Chondrocyte (in vitro differentiated cells): ENCODE measurements around the gene GGT5. TPM values are rescaled to one million over a fixed set of nuclear protein-coding genes. Genes with fewer than 3 reads are reported as not detected.

Source experiments
- DNase-seq: peaks from one replicate; pipeline ENCODE4 v3.0.0; 2021; ENCODE audit warnings: mixed read lengths, low spot score
- H3K27ac Mint-ChIP-seq: one replicate; pipeline ENCODE4 v1.8.0; 2021; ENCODE audit warnings: mild to moderate bottlenecking, moderate library complexity, mixed read lengths; ENCODE audit not compliant: unreplicated experiment
- H3K27me3 Mint-ChIP-seq: 2 replicates; pipeline ENCODE4 v1.8.0; 2021; ENCODE audit warnings: low read depth, mixed read lengths
- H3K36me3 Mint-ChIP-seq: 2 replicates; pipeline ENCODE4 v1.8.0; 2021; ENCODE audit warnings: low read depth, mixed read lengths
- H3K4me1 Mint-ChIP-seq: 2 replicates; pipeline ENCODE4 v1.8.0; 2021; ENCODE audit warnings: low read depth, mild to moderate bottlenecking, mixed read lengths
- H3K4me3 Mint-ChIP-seq: one replicate; pipeline ENCODE4 v1.8.0; 2021; ENCODE audit warnings: mild to moderate bottlenecking, moderate library complexity, mixed read lengths; ENCODE audit not compliant: unreplicated experiment
- H3K9me3 Mint-ChIP-seq: 2 replicates; pipeline ENCODE4 v1.8.0; 2021; ENCODE audit warnings: low read depth, mixed read lengths
- CTCF ChIP-seq: fragments of 200-600 bp; sonication (generic); IDR thresholded peaks from 2 replicates; pipeline ENCODE4 v1.5.0; 2021; ENCODE audit warnings: antibody characterized with exemption, mild to moderate bottlenecking, moderate library complexity
- total RNA-seq: library from RNA; stranded (reverse); gene quantifications from 3 replicates; pipeline ENCODE4 v1.2.1, GENCODE V29; 2021

The GGT5 gene
- total RNA-seq, 1 donor from 2014 or later = 37.5 TPM

- peaks cover 4% of the 10 kb centered on the region for H3K36me3 Mint-ChIP-seq
- DNase-seq = no peak
- no peaks in the 10 kb centered on the region for H3K27me3 Mint-ChIP-seq
- H3K9me3 Mint-ChIP-seq = no peaks in the 10 kb centered on the region
- H3K4me1 Mint-ChIP-seq = peaks cover 10% of the 10 kb centered on the region
- no peak for TF ChIP-seq CTCF
- no peak overlapping the region for H3K27ac Mint-ChIP-seq
- no peak overlapping the region for H3K4me3 Mint-ChIP-seq
These were observed 8.2 kb downstream of the GGT5 start for GRCh38 chr22:24236656-24237055.

- Mint-ChIP-seq H3K9me3 (no peaks in the 10 kb centered on the region), H3K4me1 (peaks cover 6% of the 10 kb centered on the region), H3K27me3 (no peaks in the 10 kb centered on the region), H3K27ac (no peak overlapping the region), H3K4me3 (no peak overlapping the region), H3K36me3 (peaks cover 9% of the 10 kb centered on the region)
- TF ChIP-seq CTCF = no peak
- no peak for DNase-seq
These were observed 9.6 kb downstream of the GGT5 start for GRCh38 chr22:24235315-24235714.

- Mint-ChIP-seq H3K27ac (no peak overlapping the region), H3K27me3 (no peaks in the 10 kb centered on the region), H3K4me3 (no peak overlapping the region), H3K4me1 (peaks cover 6% of the 10 kb centered on the region), H3K36me3 (peaks cover 10% of the 10 kb centered on the region), H3K9me3 (no peaks in the 10 kb centered on the region)
- TF ChIP-seq CTCF = no peak
- DNase-seq = no peak
These were observed 11.1 kb downstream of the GGT5 start for GRCh38 chr22:24233816-24234215.

- no peak overlapping the region for H3K4me3 Mint-ChIP-seq
- no peak for TF ChIP-seq CTCF
- H3K9me3 Mint-ChIP-seq = no peaks in the 10 kb centered on the region
- peaks cover 6% of the 10 kb centered on the region for H3K4me1 Mint-ChIP-seq
- H3K27me3 Mint-ChIP-seq = no peaks in the 10 kb centered on the region
- H3K36me3 Mint-ChIP-seq = peaks cover 10% of the 10 kb centered on the region
- no peak for DNase-seq
- no peak overlapping the region for H3K27ac Mint-ChIP-seq
These were observed 11.6 kb downstream of the GGT5 start for GRCh38 chr22:24233235-24233634.

GRCh38 chr22:24232725-24233124, 12.2 kb downstream of the GGT5 start:
- H3K27me3 Mint-ChIP-seq = no peaks in the 10 kb centered on the region
- H3K9me3 Mint-ChIP-seq = no peaks in the 10 kb centered on the region
- H3K27ac Mint-ChIP-seq = no peak overlapping the region
- H3K4me3 Mint-ChIP-seq = no peak overlapping the region
- no peak for TF ChIP-seq CTCF
- no peak for DNase-seq
- peaks cover 6% of the 10 kb centered on the region for H3K4me1 Mint-ChIP-seq
- H3K36me3 Mint-ChIP-seq = peaks cover 11% of the 10 kb centered on the region
